Measurements from ENCODE around the gene MEST.

DNA sequence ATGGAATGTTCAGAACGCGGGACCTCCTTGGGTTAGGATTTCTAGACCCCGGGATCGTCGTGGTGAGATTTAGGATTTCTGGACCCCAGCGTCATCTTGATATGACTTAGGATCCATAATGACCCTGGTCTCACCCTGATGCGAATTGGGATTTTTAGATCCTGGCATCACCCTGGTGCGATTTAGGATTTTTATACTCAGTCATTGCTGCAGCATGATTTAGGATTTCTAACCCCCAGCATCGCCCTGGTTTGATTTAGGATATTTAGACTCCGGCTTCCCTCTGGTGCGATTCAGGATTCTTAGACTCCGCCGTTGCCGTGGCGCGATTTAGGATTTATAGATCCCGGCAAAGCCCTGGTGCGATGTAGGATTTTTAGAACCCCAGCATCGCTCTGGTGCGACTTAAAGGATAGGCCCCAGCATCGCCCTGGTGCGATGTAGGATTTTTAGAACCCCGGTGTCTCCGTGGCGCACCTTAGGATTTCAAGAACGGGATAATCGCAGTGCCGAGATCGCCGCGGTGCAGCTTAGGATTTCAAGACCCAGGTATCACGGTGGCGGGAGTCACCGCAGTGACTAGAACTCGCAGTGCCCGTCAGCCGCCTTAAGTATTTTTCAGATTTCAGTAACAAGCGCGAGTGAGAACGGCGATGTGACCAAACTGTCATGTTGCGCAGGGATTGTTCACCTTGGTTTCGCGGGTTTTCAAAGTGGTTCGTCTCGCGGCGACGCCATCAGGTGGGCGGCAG lies 814 bp downstream of the MEST start:
- no peak for TF ChIP-seq CTCF (IDR thresholded peaks at IDR 0.05)
- TF ChIP-seq, protein P1, sequence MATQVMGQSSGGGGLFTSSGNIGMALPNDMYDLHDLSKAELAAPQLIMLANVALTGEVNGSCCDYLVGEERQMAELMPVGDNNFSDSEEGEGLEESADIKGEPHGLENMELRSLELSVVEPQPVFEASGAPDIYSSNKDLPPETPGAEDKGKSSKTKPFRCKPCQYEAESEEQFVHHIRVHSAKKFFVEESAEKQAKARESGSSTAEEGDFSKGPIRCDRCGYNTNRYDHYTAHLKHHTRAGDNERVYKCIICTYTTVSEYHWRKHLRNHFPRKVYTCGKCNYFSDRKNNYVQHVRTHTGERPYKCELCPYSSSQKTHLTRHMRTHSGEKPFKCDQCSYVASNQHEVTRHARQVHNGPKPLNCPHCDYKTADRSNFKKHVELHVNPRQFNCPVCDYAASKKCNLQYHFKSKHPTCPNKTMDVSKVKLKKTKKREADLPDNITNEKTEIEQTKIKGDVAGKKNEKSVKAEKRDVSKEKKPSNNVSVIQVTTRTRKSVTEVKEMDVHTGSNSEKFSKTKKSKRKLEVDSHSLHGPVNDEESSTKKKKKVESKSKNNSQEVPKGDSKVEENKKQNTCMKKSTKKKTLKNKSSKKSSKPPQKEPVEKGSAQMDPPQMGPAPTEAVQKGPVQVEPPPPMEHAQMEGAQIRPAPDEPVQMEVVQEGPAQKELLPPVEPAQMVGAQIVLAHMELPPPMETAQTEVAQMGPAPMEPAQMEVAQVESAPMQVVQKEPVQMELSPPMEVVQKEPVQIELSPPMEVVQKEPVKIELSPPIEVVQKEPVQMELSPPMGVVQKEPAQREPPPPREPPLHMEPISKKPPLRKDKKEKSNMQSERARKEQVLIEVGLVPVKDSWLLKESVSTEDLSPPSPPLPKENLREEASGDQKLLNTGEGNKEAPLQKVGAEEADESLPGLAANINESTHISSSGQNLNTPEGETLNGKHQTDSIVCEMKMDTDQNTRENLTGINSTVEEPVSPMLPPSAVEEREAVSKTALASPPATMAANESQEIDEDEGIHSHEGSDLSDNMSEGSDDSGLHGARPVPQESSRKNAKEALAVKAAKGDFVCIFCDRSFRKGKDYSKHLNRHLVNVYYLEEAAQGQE (IDR thresholded peaks at IDR 0.05; ENCODE audit: insufficient read depth in 1 of 2, low read depth in 2 of 2, low read length in 1 of 2): no peak
- no peak for TF ChIP-seq POLR2AphosphoS5 (IDR thresholded peaks at IDR 0.05; ENCODE audit: low read depth, low read length)
- no peak for TF ChIP-seq SIN3A (IDR thresholded peaks at IDR 0.05; ENCODE audit: borderline replicate concordance, insufficient read depth, low read depth, low read length)
